GM21515 (cell line): Measurements from ENCODE around the gene RAB3A.
"Not testable (repeated sequence)": the region's sequence is repeated elsewhere in the genome, so short reads cannot be mapped to it uniquely, and the experiment has no call there.

Experiments used
- ATAC-seq: cut with Tn5 transposase; IDR thresholded peaks from one replicate; pipeline ENCODE4 v1.9.1; 2021; ENCODE audit not compliant: unreplicated experiment

The RAB3A gene

DNA sequence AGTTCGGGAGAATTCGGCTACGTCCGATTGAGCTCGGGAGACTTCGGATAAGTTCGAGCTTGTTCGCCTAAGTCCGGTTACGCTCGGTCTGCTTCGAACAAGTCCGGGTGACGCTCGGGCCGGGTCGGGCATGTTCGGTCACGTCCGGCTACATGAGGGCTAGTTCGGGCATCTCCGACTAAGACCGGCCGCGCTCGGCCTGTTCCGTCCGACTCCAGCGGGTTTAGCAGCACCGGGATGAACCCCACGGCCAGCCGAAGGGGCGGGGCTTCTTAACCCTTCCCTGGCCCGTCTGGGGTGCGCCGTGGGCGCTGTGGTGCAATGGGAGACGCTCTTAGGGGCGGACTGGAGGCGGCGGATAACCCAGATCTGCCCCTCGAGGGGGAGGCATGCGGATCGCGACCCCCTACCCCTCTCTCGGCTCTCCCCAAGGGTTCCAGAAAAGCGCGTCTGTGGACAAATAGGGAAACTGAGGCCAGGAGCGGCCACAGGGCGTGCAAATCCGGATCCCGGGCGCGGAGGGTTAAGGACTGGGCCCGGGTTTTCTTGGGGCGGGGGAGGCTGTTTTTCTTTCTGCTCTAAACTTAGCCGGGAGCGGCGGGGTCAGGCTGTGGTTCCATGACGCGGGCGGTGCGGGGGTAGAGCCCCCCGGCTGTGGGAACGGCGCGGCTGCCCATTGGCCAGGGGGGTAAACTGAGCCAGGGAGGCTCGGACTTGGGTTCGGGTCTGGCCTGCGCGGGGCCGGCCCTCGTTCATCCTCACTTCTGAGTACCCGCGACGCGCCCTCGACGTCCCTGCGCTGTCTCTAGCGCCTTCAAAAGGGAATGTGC is 20.9 kb upstream of the RAB3A start:
- ATAC-seq = peak; percentile 91

DNA sequence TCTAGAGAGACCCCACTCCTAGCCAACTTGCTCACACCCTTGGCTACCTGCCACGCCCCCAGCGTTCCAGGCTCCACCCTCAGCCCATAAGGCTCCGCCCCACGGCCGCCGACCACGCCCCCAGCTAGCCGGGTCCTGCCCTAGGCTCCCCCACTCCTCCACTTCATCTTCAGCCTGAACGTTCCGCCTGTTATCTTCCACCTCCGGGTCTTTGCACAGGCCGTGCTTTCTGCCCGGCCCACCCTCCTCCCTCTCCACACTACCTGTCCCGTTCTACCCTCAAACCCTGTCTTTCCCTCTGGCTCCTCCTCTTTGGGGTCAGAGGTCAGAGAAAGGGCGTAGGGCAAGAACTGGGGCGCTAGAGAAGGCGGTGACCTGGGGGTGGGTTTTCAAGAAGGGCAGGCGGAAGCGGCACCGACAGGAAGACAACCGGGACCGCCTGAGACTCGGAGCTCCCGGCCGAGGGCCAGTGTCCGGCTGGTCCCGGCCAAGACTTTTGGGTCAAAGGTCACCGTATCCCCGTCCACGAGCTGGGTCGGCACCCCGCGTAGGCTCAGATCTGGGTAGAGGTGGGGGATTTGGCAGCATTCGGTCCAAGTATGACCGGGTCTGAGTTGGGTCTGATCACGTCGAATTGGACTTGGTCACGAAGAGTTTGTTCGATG is 20.1 kb upstream of the RAB3A start:
- peak; percentile 20 for ATAC-seq

DNA sequence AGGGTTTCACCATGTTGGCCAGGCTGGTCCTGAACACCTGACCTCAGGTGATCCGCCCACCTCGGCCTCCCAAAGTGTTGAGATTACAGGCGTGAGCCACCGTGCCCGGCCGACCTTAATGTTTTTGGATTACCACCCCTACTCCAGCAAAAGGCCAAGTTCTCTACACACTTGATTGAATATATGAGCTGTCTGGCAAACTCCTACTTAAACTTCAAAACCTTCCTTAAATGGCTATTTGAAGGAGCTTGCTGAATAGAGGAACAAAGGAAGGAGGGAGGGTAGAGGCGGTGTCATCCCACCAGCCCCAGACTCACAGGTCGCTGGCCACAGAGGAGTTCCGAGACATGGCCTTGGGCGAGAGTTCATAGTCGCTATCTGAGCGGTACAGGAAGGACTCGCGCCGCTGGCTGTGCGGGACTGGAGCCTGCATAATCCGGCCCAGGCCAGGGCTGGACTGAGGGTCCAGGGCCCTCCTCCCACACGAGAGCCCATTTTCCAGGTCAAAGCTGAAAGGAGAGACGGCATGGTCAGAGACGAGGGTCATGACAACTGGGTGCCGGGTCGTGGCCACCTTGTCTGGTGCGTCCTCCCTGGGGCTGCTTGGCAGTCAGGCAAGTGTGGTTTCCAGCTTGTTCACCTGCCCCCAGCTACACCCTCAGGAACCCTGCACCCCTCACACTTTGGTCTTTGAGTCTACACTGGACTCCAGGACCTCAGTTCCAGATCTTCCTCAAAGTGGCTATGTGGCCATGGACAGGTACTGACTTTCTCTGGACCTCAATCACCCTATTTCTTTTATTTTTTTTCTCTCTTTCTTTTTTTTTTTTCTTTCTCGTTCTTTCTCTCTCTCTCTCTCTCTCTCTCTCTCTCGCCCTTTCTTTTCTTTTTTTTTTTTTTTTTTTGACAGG is 18.2 kb upstream of the RAB3A start:
- no peak for ATAC-seq

DNA sequence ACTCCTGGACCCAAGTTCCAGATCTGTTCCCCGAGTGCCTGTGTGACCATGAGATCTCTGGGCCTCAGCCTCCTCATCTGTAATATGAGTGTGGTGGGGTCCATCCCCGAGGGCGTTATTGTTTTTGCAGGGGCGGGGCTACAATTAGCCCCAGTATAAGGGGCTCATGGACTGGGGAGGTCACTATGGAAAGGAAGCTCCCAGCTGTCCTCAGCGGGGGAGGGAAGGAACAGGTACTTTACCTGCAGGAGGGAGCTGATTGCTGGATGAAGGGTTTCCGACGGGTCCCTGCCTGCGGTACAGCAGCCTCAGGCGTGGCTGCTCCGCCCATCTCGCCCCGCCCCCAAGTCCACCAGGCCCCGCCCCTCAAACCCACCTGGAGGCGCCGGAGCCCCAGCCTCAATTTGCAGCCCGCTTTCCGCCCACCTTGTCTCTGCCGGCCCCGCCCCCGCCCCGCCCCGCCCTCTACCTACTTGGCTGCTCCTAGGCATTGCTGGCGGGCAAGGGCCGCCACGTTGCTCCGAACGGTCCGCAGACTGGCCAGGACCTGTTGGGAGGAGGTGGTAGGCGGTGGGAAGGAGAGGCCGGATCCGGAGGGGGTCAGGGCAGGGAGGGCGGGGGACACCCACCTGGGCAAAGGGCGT is 16.9 kb upstream of the RAB3A start:
- ATAC-seq = no peak

GRCh38 chr19:18219911-18220631 is 16.2 kb upstream of the RAB3A start:
- ATAC-seq = no peak

DNA sequence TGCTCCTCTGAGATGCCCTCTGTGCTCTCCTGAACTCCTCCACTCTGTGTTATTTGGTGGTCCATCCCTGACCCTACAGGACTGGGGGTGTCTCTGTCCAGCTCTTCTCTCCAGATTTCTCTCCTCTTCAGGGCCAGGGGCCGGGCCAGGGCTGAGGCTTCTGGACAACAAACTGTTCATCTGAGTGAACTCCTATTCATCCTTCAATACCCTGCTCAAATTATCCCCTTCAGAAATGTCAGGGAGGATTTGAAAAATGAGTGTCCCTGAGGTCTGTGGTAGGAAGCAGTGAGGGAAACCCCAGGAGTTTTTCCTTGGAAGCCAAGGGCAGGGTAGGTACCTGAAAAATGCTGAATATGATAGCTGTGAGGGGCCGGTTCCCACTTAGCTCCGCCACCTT is 14.8 kb upstream of the RAB3A start:
- ATAC-seq = no peak

DNA sequence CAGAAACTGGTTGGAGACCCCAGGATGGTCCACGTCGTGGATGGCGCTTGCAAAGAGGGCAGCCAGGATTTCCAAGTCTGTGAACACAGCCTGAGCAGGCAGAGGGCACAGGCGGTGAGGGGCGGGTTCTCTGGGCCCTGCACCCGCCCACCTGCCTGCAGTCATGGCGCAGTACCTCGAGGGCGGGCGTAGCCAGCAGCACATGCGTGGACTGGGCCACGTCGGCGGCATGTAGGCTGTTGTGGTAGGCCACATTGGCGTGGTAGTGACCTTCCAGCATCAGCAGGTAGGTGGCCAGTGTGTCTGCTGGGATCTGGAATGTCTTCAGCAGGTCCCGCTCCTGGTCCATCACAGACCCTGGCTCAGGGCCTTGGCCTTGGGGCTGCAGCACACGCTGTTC is 14.3 kb upstream of the RAB3A start:
- ATAC-seq = no peak

DNA sequence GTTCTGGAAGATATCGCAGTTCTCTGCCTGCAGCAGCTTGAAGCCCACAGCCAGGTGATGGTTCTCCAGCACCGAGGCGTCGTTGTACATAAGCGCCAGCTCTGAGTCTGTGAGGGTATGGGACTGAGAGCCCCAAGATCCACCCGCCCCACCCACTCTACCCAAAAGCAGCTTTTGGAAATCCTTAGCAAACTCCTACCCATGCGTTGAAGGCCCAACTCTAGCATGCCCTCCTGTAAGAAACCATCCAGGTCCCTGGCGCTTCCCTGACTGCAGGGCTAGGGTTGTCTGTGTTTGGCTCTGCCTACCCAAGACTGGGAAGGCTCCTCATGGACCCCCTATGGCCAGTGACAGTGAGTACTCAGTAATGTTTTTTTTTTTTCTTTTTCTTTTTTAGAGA is 12.9 kb upstream of the RAB3A start:
- no peak for ATAC-seq

- no peak for ATAC-seq
Measured at GRCh38 chr19:18214779-18215433, 11.1 kb upstream of the RAB3A start.

GRCh38 chr19:18211683-18212082 is 7.8 kb upstream of the RAB3A start:
- ATAC-seq = no peak

- ATAC-seq = not testable (repeated sequence)
Measured at GRCh38 chr19:18209912-18210311, 6.1 kb upstream of the RAB3A start.

DNA sequence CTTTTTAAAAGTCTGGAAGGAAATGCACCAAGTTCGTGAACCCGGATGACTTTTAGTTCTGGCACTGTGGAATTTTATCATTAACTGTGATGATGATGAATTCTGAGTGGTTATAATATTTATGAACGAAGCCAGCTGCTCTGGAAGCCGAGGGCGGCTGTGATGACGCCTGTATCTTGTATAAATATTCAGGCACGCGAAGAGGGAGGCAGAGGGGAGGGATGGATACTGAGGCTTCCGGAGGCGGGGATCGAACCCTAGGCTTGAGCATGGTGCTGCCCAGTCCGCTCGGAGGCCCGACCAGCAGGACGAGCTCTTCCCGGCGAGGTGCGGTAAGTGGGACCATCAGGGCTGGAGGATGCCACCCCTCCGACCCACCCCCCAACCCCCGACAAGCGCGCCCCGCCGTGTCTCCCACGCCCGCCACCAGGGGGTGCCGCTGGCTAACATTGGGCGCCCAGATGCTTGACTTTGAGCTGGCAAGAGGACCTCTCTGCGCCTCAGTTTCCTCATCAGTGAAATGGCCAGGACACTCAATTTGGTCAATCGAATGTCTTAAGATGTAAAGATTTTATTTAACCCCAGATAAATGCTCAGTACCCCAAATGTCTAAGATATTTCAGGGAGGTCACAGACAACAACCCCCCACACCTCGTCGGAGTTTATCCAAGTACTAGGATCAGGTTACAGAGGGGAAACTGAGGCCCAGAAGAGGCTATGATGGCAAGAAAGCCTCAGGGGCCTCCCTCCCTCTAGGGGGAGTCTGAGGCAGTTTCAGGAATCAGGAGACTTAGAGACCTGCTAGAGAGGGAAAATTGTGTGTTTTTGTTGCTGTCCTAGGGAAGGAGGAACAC is 4.5 kb upstream of the RAB3A start:
- ATAC-seq = no peak

DNA sequence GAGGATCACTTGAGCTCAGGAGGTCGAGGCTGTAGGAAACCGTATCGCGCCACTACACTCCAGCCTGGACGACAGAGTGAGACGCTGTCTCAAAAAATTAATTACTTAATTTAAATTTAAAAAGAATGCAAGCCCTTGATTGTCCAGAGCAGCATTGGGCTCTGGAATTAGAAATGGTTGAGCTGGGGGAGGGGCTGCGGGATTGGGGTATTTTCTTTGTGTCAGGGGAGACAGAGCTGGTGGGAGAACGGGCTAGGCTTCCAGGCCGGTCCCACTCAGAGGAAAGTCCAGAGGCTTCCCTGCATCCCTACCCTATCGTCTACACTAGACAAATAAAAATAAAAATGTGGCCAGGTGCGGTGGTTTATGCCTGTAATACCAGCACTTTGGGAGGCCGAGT is 2.2 kb upstream of the RAB3A start:
- ATAC-seq = no peak

- ATAC-seq = no peak
Measured at GRCh38 chr19:18205200-18205892, 1.5 kb upstream of the RAB3A start.

- ATAC-seq = peak; percentile 15
Measured at GRCh38 chr19:18204394-18205199, 755 bp upstream of the RAB3A start.

DNA sequence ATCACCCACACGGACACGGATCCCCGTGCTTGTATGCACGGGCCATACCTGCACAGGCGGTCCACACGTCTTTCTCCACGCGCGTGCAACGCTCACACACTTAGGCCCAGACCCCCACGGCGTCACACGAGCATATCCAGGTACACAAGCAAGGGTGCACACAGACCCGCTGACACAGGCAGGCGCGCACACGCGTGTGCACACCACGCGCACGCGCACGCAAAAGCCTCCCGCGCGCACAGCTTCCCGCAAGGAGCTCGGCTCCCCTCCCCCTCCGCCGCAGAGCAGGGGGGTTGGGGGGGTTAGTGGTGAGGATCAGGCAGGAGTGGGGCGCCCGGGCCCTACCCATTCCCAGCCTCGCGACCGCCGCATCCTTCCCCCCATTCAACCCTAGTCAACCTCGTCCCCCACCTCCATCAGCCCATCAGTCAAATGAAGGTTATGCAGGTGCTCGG is 407 bp downstream of the RAB3A start:
- no peak for ATAC-seq

DNA sequence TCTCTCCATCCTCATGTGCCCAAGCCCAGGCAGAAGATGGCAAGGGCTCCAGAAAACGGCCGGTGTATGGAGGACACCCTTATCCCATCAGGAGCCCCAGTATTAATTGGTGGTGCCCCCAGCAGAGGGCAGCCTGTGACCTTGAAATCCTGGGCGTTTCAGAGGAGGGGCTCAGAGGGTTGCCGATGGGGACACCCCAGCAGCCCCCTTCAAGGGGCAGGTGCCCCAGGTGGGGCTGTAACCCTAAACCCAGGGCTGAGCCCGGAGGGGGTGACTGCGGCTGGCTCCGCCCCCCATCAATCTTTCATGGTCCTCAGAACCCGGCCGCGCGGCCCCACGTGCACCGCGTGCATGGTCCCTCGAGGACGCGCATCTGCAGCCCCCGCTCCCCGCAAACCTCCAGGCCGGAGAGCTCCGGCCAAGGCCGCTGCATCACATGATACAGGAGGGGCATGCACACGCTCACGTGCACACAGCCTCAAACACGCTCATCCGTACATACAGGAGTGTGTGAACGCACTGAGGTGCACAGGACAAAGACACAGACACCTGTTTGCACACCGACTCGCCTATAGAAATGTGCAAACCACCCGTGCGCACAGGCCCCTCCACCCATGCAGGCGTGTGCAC is 949 bp downstream of the RAB3A start:
- ATAC-seq = no peak
